Measurements from ENCODE around the gene ARHGAP6. TPM values are rescaled to one million over a fixed set of nuclear protein-coding genes. Genes with fewer than 3 reads are reported as not detected.

Gene ARHGAP6
- total and polyA plus RNA-seq, 9 of the 15 experiments (the other 6 are each of a cell fraction or from before 2014, with no cell fraction given) = 12.5 to 63.6 (median 41.8) TPM

GRCh38 chrX:11393949-11394654 is 271.6 kb downstream of the ARHGAP6 start (continued):
- peak in 1 of 2 experiments; percentile 15; a peak in 2 of 4 replicates for TF ChIP-seq KDM1A (IDR thresholded peaks at IDR 0.05)
- TF ChIP-seq SMARCE1 (IDR thresholded peaks at IDR 0.05) = peak; percentile 32; the same call in 1 of the 2 replicates
- TF ChIP-seq ARID1B (IDR thresholded peaks at IDR 0.05) = peak; percentile 68
- peak; percentile 42; the same call in 1 of the 2 replicates for TF ChIP-seq TAL1 (IDR thresholded peaks at IDR 0.05)
- TF ChIP-seq CEBPB (tag; IDR thresholded peaks at IDR 0.05) = peak; percentile 72
- TF ChIP-seq CBFA2T2 (conservative IDR thresholded peaks at IDR 0.05) = peak; percentile 50
- TF ChIP-seq EHMT2 (IDR thresholded peaks at IDR 0.05) = peak; percentile 35; the same call in 1 of the 2 replicates
- peak; percentile 23; the same call in 1 of the 2 replicates for TF ChIP-seq L3MBTL2 (IDR thresholded peaks at IDR 0.05)
- TF ChIP-seq, protein P1, sequence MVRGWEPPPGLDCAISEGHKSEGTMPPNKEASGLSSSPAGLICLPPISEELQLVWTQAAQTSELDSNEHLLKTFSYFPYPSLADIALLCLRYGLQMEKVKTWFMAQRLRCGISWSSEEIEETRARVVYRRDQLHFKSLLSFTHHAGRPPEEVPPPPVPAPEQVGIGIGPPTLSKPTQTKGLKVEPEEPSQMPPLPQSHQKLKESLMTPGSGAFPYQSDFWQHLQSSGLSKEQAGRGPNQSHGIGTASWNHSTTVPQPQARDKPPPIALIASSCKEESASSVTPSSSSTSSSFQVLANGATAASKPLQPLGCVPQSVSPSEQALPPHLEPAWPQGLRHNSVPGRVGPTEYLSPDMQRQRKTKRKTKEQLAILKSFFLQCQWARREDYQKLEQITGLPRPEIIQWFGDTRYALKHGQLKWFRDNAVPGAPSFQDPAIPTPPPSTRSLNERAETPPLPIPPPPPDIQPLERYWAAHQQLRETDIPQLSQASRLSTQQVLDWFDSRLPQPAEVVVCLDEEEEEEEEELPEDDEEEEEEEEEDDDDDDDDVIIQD (CRISPR knock-in tag; IDR thresholded peaks at IDR 0.05) = no peak
- TF ChIP-seq NCOR1 (IDR thresholded peaks at IDR 0.05) = peak; percentile 38; the same call in 1 of the 2 replicates
- peak; percentile 54; the same call in 1 of the 2 replicates for TF ChIP-seq ZNF592 (IDR thresholded peaks at IDR 0.05)
- no peak for TF ChIP-seq MTA2 (IDR thresholded peaks at IDR 0.05; ENCODE audit: low read depth)
- TF ChIP-seq SMARCA4 (IDR thresholded peaks at IDR 0.05) = peak; percentile 52
- TF ChIP-seq CBFA2T3 (IDR thresholded peaks at IDR 0.05) = peak; percentile 75
- TF ChIP-seq SMARCB1 (IDR thresholded peaks at IDR 0.05; ENCODE audit: insufficient read length, low read depth) = no peak
- TF ChIP-seq YBX1 (IDR thresholded peaks at IDR 0.05) = no peak
- TF ChIP-seq TEAD4 (IDR thresholded peaks at IDR 0.05; ENCODE audit: low read length) = peak; percentile 62
- no peak for TF ChIP-seq TEAD4 (CRISPR knock-in tag; IDR thresholded peaks at IDR 0.05; ENCODE audit: borderline replicate concordance)
- peak; percentile 90 for TF ChIP-seq MEIS2 (IDR thresholded peaks at IDR 0.05; ENCODE audit: partially characterized antibody)
